Keratinocyte (primary cell): Measurements from ENCODE around the gene TUBB6. TPM values are rescaled to one million over a fixed set of nuclear protein-coding genes. Genes with fewer than 3 reads are reported as not detected.

Experiments used
- DNase-seq: peaks from one replicate; pipeline ENCODE4 v3.0.0-alpha.2; 2011; ENCODE audit warnings: low read depth, missing footprints, low spot score
- FAIRE-seq: peaks from 2 replicates; lab custom pipeline; 2011; peaks lifted over from hg19 to GRCh38; lab: Jason Lieb, UNC
- H2AFZ ChIP-seq: 2 replicates; pipeline ENCODE4 v1.6.0; 2012; ENCODE audit warnings: low read length, control low read depth, inconsistent platforms; ENCODE audit not compliant: control insufficient read depth
- H3K27ac ChIP-seq: 2 replicates; pipeline ENCODE4 v1.5.1; 2011; ENCODE audit warnings: low read length; ENCODE audit not compliant: control insufficient read depth, insufficient read depth
- H3K27me3 ChIP-seq: 3 replicates; pipeline ENCODE4 v1.6.0; 2011; ENCODE audit warnings: low read length; ENCODE audit not compliant: control insufficient read depth, insufficient read depth; ENCODE audit errors: extremely low read depth
- H3K36me3 ChIP-seq, 2 experiments: 2 replicates in 1 of 2; 3 replicates in 1 of 2; pipeline ENCODE4 v1.5.1; 2011; ENCODE audit warnings: low read length in 2 of 2, mild to moderate bottlenecking in 1 of 2; ENCODE audit not compliant: control insufficient read depth in 2 of 2, insufficient read depth in 2 of 2; ENCODE audit errors: extremely low read depth in 1 of 2
- H3K4me1 ChIP-seq: 3 replicates; pipeline ENCODE4 v1.5.1; 2011; ENCODE audit warnings: low read length; ENCODE audit not compliant: control insufficient read depth, insufficient read depth; ENCODE audit errors: extremely low read depth
- H3K4me2 ChIP-seq: 3 replicates; pipeline ENCODE4 v1.6.0; 2011; ENCODE audit warnings: low read depth, low read length; ENCODE audit not compliant: control insufficient read depth, insufficient read depth; ENCODE audit errors: extremely low read depth
- H3K4me3 ChIP-seq, 3 experiments: fragments of 200-600 bp in 1 of 3; sonication (generic) in 1 of 3; 2 replicates in 2 of 3; 3 replicates in 1 of 3; pipeline ENCODE4 v1.5.1; 2011 to 2016; ENCODE audit warnings: low read length in 3 of 3, mild to moderate bottlenecking in 3 of 3, control low read depth in 2 of 3, inconsistent platforms in 1 of 3, low read depth in 1 of 3, mixed read lengths in 1 of 3, mixed run types in 1 of 3, moderate library complexity in 1 of 3; ENCODE audit not compliant: control insufficient read depth in 2 of 3, insufficient read depth in 2 of 3; ENCODE audit errors: extremely low read depth in 1 of 3
- H3K79me2 ChIP-seq: 2 replicates; pipeline ENCODE4 v1.6.0; 2012; ENCODE audit warnings: low read length; ENCODE audit not compliant: control insufficient read depth, insufficient read depth
- H3K9ac ChIP-seq: 3 replicates; pipeline ENCODE4 v1.6.0; 2011; ENCODE audit warnings: low read length; ENCODE audit not compliant: control insufficient read depth, insufficient read depth; ENCODE audit errors: extremely low read depth
- H3K9me1 ChIP-seq: 3 replicates; pipeline ENCODE4 v1.6.0; 2011; ENCODE audit warnings: low read length; ENCODE audit not compliant: control insufficient read depth, insufficient read depth; ENCODE audit errors: extremely low read depth
- H3K9me3 ChIP-seq: 2 replicates; pipeline ENCODE4 v1.5.1; 2012; ENCODE audit warnings: low read depth, low read length; ENCODE audit not compliant: control insufficient read depth
- H4K20me1 ChIP-seq: 3 replicates; pipeline ENCODE4 v1.6.0; 2011; ENCODE audit warnings: low read length; ENCODE audit not compliant: control insufficient read depth, insufficient read depth; ENCODE audit errors: extremely low read depth
- CTCF ChIP-seq, 3 experiments: IDR thresholded peaks in 1 of 3; conservative IDR thresholded peaks in 1 of 3; optimal IDR thresholded peaks in 1 of 3; 2 replicates in 2 of 3; 3 replicates in 1 of 3; pipeline versions ENCODE3 to v1.5.1; 2011; ENCODE audit warnings: low read length in 3 of 3, mild to moderate bottlenecking in 3 of 3, moderate library complexity in 2 of 3, control low read depth in 1 of 3, inconsistent platforms in 1 of 3; ENCODE audit not compliant: insufficient read depth in 2 of 3; ENCODE audit errors: extremely low read depth in 1 of 3
- EZH2 ChIP-seq: IDR thresholded peaks from one replicate; pipeline ENCODE4 v1.6.1; 2012; ENCODE audit warnings: inconsistent platforms, mild to moderate bottlenecking, low read length, moderate library complexity
- dilution Hi-C: fragments of 300-500 bp; cut with MboI; formaldehyde crosslinking; loops from one replicate; pipeline ENCODE4 v1.7.0; 2020; ENCODE audit warnings: low sequenced_read_pairs; ENCODE audit not compliant: extremely low pct_ligation_motif_present
- polyA plus RNA-seq, 5 experiments: library from polyadenylated mRNA; depleted of rRNA in 3 of 5; stranded (reverse) in 3 of 5; stranded (forward) in 1 of 5; unstranded in 1 of 5; fragments of >200 nt; gene quantifications; 1 replicate in 1 of 5; 2 replicates in 3 of 5; 3 replicates in 1 of 5; pipeline versions ENCODE4 v1.2.1 to v1.2.3, GENCODE V29; 2011 to 2012; ENCODE audit warnings: missing spikeins in 2 of 5, low read depth in 1 of 5, low replicate concordance in 1 of 5

Gene TUBB6
- polyA plus RNA-seq, 1 donor (not counting 4 experiments of a cell fraction or from before 2014, with no cell fraction given) = 479 TPM

- Histone ChIP-seq H3K9ac (no peak overlapping the region), H3K27ac (no peak overlapping the region), H2AFZ (no peak overlapping the region), H3K4me1 (peaks cover 4% of the 10 kb centered on the region), H3K79me2 (peaks cover 13% of the 10 kb centered on the region), H4K20me1 (peaks cover 25% of the 10 kb centered on the region), H3K4me3 (no peak overlapping the region), H3K9me3 (no peaks in the 10 kb centered on the region), H3K27me3 (no peaks in the 10 kb centered on the region), H3K4me2 (no peak overlapping the region), H3K9me1 (peaks cover 3% of the 10 kb centered on the region), H3K36me3 (peaks cover 25 to 31% of the 10 kb centered on the region in 2 experiments)
- dilution Hi-C loops = no loop called here
- TF ChIP-seq EZH2 = no peak
- no peak for TF ChIP-seq CTCF (optimal IDR thresholded peaks at IDR 0.05 in 1 of 3, IDR thresholded peaks at IDR 0.05 in 1 of 3, conservative IDR thresholded peaks at IDR 0.05 in 1 of 3; ENCODE audit: extremely low read depth in 1 of 3, insufficient read depth in 2 of 3, low read length in 3 of 3)
- peak; percentile 67 for FAIRE-seq
- no peak for DNase-seq
Observed at GRCh38 chr18:12328179-12328823, 20.3 kb downstream of the TUBB6 start.

GRCh38 chr18:12329125-12329698, 21.2 kb downstream of the TUBB6 start:
- FAIRE-seq = no peak
- Histone ChIP-seq H3K9me1 (peaks cover 3% of the 10 kb centered on the region), H2AFZ (no peak overlapping the region), H3K79me2 (peaks cover 13% of the 10 kb centered on the region), H3K4me3 (no peak overlapping the region), H3K9me3 (no peaks in the 10 kb centered on the region), H3K4me2 (no peak overlapping the region), H4K20me1 (peaks cover 25% of the 10 kb centered on the region), H3K27me3 (no peaks in the 10 kb centered on the region), H3K36me3 (peaks cover 32 to 38% of the 10 kb centered on the region in 2 experiments), H3K27ac (no peak overlapping the region), H3K9ac (no peak overlapping the region), H3K4me1 (peaks cover 4% of the 10 kb centered on the region)
- no peak for DNase-seq
- dilution Hi-C loops = no loop called here
- no peak for TF ChIP-seq EZH2
- no peak for TF ChIP-seq CTCF (optimal IDR thresholded peaks at IDR 0.05 in 1 of 3, IDR thresholded peaks at IDR 0.05 in 1 of 3, conservative IDR thresholded peaks at IDR 0.05 in 1 of 3; ENCODE audit: extremely low read depth in 1 of 3, insufficient read depth in 2 of 3, low read length in 3 of 3)
